Colonic mucosa (tissue), 4 donors: ENCODE results near the gene TOP3B. TPM values are rescaled to one million over a fixed set of nuclear protein-coding genes. Genes with fewer than 3 reads are reported as not detected.

Experiments used
- DNase-seq: peaks from one replicate; pipeline ENCODE4 v3.0.0-alpha.2; 2020
- H3K27ac ChIP-seq: fragments of 200-600 bp; one replicate; pipeline ENCODE4 v1.8.0; 2021
- H3K27me3 ChIP-seq: fragments of 200-600 bp; one replicate; pipeline ENCODE4 v1.8.0; 2021
- H3K36me3 ChIP-seq: fragments of 200-600 bp; one replicate; pipeline ENCODE4 v1.8.0; 2021
- H3K4me1 ChIP-seq: fragments of 200-600 bp; one replicate; pipeline ENCODE4 v1.8.0; 2021; ENCODE audit warnings: mild to moderate bottlenecking
- H3K4me3 ChIP-seq: fragments of 200-600 bp; one replicate; pipeline ENCODE4 v1.8.0; 2021
- H3K9ac ChIP-seq, 2 donors: one replicate each; pipeline ENCODE4 v1.7.0; 2013; ENCODE audit warnings: control low read depth in 2 of 2, low read depth in 2 of 2, low read length in 2 of 2
- H3K9me3 ChIP-seq: fragments of 200-600 bp; one replicate; pipeline ENCODE4 v1.8.0; 2021
- intact Hi-C: fragments of 100-400 bp; cut with DNase I; formaldehyde crosslinking; loops from one replicate; pipeline ENCODE4 v1.14.1; 2022
- total RNA-seq, 2 donors: library from RNA; stranded (reverse); fragmentation: NEBNext Ultra II Directional in 1 of 2; extraction: Animal tissue kit (Norgen Biotek cat#: 25700) in 1 of 2; gene quantifications; one replicate each; pipeline ENCODE4 v1.2.1, GENCODE V29; 2021
- TF ChIP-seq, protein P1 (sequence below): fragments of 200-600 bp; IDR thresholded peaks from one replicate; pipeline ENCODE4 v1.8.0; 2022; ENCODE audit warnings: antibody characterized with exemption, mild to moderate bottlenecking
- donor health status: healthy.
- donor health status: DM: no; HTN: no; CAD: no.
- donor health status: DM: no; HTN: no; CAD: no.

The TOP3B gene
- total RNA-seq, 2 donors from 2014 or later: 20.1 to 37.4 TPM

GRCh38 chr22:21977814-21978213 is 4.8 kb downstream of the TOP3B start:
- TF ChIP-seq, protein P1, sequence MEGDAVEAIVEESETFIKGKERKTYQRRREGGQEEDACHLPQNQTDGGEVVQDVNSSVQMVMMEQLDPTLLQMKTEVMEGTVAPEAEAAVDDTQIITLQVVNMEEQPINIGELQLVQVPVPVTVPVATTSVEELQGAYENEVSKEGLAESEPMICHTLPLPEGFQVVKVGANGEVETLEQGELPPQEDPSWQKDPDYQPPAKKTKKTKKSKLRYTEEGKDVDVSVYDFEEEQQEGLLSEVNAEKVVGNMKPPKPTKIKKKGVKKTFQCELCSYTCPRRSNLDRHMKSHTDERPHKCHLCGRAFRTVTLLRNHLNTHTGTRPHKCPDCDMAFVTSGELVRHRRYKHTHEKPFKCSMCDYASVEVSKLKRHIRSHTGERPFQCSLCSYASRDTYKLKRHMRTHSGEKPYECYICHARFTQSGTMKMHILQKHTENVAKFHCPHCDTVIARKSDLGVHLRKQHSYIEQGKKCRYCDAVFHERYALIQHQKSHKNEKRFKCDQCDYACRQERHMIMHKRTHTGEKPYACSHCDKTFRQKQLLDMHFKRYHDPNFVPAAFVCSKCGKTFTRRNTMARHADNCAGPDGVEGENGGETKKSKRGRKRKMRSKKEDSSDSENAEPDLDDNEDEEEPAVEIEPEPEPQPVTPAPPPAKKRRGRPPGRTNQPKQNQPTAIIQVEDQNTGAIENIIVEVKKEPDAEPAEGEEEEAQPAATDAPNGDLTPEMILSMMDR: no peak
- H3K36me3 ChIP-seq: no peaks in the 10 kb centered on the region

DNA sequence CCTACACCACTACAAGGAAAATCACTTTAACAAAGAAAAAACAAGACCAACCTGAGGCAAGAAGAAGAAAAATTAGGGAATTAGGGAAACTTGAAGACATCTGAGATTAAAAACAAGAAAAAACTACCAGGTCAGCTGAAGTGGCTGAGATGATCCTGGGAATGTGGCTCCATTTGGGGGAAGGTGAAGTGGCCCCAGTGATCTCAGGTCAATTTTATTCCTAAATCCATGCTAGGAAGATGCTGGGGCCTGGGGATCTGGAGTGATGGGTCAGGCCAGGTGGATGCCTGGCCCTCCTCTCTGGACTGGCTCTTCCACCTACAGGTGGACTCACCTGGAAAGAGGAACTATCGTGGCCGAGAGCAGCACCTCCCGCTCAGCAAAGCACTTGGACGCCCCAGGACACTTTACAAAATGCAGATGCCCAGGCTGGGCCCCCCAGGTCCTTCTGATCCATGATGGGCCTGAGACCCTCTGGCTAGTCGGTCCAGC is 6.7 kb downstream of the TOP3B start:
- Histone ChIP-seq H3K9ac (no peak overlapping the region), H3K27me3 (no peaks in the 10 kb centered on the region), H3K4me1 (no peaks in the 10 kb centered on the region), H3K27ac (no peak overlapping the region), H3K4me3 (no peak overlapping the region), H3K9me3 (no peaks in the 10 kb centered on the region), H3K36me3 (peaks cover 14% of the 10 kb centered on the region)
- DNase-seq: no peak
- intact Hi-C loops: no loop called here
- TF ChIP-seq, protein P1: no peak

More at GRCh38 chr22:21977814-21978213, 4.8 kb downstream of the TOP3B start:
- no peak overlapping the region for H3K4me3 ChIP-seq
- H3K4me1 ChIP-seq: peaks cover 8% of the 10 kb centered on the region
- no peak overlapping the region for H3K9ac ChIP-seq
- DNase-seq: no peak
- H3K27ac ChIP-seq: no peak overlapping the region
- H3K9me3 ChIP-seq: no peaks in the 10 kb centered on the region
- H3K27me3 ChIP-seq: no peaks in the 10 kb centered on the region
- intact Hi-C loops: no loop called here

- H3K4me3 ChIP-seq: no peak overlapping the region
- H3K36me3 ChIP-seq: peaks cover 15% of the 10 kb centered on the region
- H3K27ac ChIP-seq: no peak overlapping the region
- no peak overlapping the region for H3K9ac ChIP-seq
- TF ChIP-seq, protein P1: no peak
- intact Hi-C loops: no loop called here
- H3K27me3 ChIP-seq: no peaks in the 10 kb centered on the region
- no peaks in the 10 kb centered on the region for H3K9me3 ChIP-seq
- H3K4me1 ChIP-seq: no peaks in the 10 kb centered on the region
- DNase-seq: no peak
Observed at GRCh38 chr22:21975273-21975672, 7.3 kb downstream of the TOP3B start.

DNA sequence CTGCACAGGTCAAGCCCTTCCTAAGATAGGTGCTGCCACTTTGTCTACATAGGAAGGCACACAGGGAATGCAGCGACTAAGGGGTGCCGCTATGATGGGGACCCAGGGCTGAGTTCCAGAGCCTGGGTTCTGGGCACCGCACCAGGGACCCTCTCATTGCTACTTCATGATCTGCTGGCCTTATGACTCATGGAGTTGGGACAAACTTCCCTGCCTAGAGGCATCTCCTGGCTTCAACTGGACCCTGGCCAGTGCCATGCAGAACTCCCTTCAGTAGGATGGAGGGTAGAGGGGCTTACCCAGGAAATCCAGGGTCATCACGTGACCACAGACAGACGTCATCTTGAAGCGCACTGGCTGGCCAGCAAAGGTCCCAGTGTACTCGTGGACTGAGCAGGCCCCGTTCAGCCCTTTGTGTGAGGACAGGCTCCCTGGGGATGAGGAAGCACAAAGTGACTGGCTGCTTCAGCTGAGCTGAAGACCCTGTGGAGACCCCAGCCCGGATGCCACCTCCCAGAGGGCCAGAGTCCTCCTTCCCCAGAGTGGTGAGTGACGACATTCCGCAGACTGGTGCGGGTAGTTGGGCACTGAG is 8.4 kb downstream of the TOP3B start:
- Histone ChIP-seq H3K9ac (no peak overlapping the region), H3K36me3 (peaks cover 15% of the 10 kb centered on the region), H3K27ac (no peak overlapping the region), H3K27me3 (no peaks in the 10 kb centered on the region), H3K9me3 (no peaks in the 10 kb centered on the region), H3K4me3 (no peak overlapping the region), H3K4me1 (no peaks in the 10 kb centered on the region)
- TF ChIP-seq, protein P1: no peak
- intact Hi-C loops: no loop called here
- no peak for DNase-seq

DNA sequence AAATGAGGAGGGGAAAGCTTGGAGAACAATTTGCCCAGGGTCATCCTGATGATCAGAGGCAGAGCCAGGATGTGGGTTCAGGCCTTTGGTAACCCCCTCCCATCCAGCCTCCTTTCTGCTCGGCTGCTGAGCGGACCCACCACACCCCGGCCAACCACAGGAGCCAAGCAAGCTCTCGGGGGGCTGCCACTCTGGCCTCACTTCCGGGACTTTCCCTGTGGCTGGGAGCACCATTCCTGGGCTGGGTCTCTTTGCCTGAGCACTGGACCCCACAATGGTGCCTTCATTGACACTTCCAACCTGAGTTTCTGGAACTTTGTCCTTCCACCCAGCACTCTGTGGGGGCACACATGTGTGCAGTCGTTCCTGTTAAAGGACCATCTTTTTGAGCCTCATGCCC is 9.8 kb downstream of the TOP3B start:
- TF ChIP-seq, protein P1: no peak
- intact Hi-C loops: no loop called here
- no peak for DNase-seq
- H3K4me1 ChIP-seq: no peaks in the 10 kb centered on the region
- H3K4me3 ChIP-seq: no peak overlapping the region
- no peaks in the 10 kb centered on the region for H3K27me3 ChIP-seq
- H3K36me3 ChIP-seq: peaks cover 15% of the 10 kb centered on the region
- H3K9ac ChIP-seq: no peak overlapping the region
- H3K9me3 ChIP-seq: no peaks in the 10 kb centered on the region
- no peak overlapping the region for H3K27ac ChIP-seq
